HCT116 (cell line): ENCODE measurements around the gene GMEB1. TPM values are rescaled to one million over a fixed set of nuclear protein-coding genes. Genes with fewer than 3 reads are reported as not detected.

Experiments used
- ATAC-seq: fragments of 200-7000 bp; cut with Tn5 transposase; 2 replicates; pipeline ENCODE4 v1.9.1; 2020; ENCODE audit warnings: mild to moderate bottlenecking, moderate library complexity
- BruUV-seq: library from RNA; stranded (reverse); fragments of 400-500 nt; replicated peaks from 2 replicates; lab custom pipeline; 2021; lab: Mats Ljungman, UMichigan
- CTCF ChIA-PET: fragments of 300-600 bp; sonication (Branson Sonifier 250); formaldehyde crosslinking; loops from one replicate; lab custom pipeline; 2021; ENCODE audit warnings: antibody characterized with exemption; lab: Charles Lee
- POLR2A ChIA-PET: fragments of 300-600, 350-600 bp; sonication (Branson Sonifier 250); formaldehyde crosslinking; loops from one replicate; lab custom pipeline; 2021; ENCODE audit warnings: antibody characterized with exemption; lab: Charles Lee
- RAD21 ChIA-PET, 2 experiments: fragments of 300-600 bp; sonication (Branson Sonifier 250); formaldehyde crosslinking; loops; one replicate each; lab custom pipeline; 2023; ENCODE audit warnings: low total read pairs in 2 of 2; ENCODE audit not compliant: uncharacterized antibody in 2 of 2, unreplicated experiment in 2 of 2, low non-redundant PET in 1 of 2; lab: Charles Lee
- DNase-seq: peaks from one replicate; pipeline ENCODE4 v3.0.0-alpha.2; 2010; ENCODE audit warnings: low read depth, low spot score
- H2AFZ ChIP-seq: fragments of 200-600 bp; shearing (Covaris generic), sonication (generic); 2 replicates; pipeline ENCODE4 v1.6.1; 2017; ENCODE audit warnings: low read depth, mixed run types, mixed read lengths, antibody characterized with exemption, low read length; ENCODE audit not compliant: poor library complexity, severe bottlenecking
- H3K27ac ChIP-seq: 2 replicates; pipeline ENCODE4 v1.5.1; 2012; ENCODE audit warnings: low read depth, low read length
- H3K27me3 ChIP-seq: fragments of 200-600 bp; sonication (generic); 2 replicates; pipeline ENCODE4 v1.6.1; 2016; ENCODE audit warnings: mixed run types, low read length, mixed read lengths; ENCODE audit not compliant: insufficient read depth
- H3K36me3 ChIP-seq, 2 experiments: fragments of 200-500 bp in 1 of 2; fragments of 200-600 bp in 1 of 2; sonication (Bioruptor generic) in 1 of 2; sonication (generic) in 1 of 2; 2 replicates each; pipeline versions ENCODE4 v1.5.1 to v1.6.1; 2014 to 2016; ENCODE audit warnings: low read length in 2 of 2, inconsistent platforms in 1 of 2, mixed read lengths in 1 of 2, mixed run types in 1 of 2; ENCODE audit not compliant: insufficient read depth in 2 of 2, control insufficient read depth in 1 of 2
- H3K4me1 ChIP-seq, 2 experiments: fragments of 200-600 bp in 1 of 2; sonication (generic) in 1 of 2; 2 replicates each; pipeline versions ENCODE4 v1.5.1 to v1.6.1; 2012 to 2017; ENCODE audit warnings: low read length in 2 of 2, inconsistent platforms in 1 of 2, mild to moderate bottlenecking in 1 of 2, mixed read lengths in 1 of 2, mixed run types in 1 of 2, moderate library complexity in 1 of 2; ENCODE audit not compliant: insufficient read depth in 2 of 2, control insufficient read depth in 1 of 2
- H3K4me2 ChIP-seq: fragments of 200-600 bp; sonication (generic); 2 replicates; pipeline ENCODE4 v1.6.1; 2017; ENCODE audit warnings: mixed run types, low read length, mixed read lengths
- H3K4me3 ChIP-seq, 2 experiments: fragments of 200-600 bp in 1 of 2; sonication (generic) in 1 of 2; replicated peaks in 1 of 2; 2 replicates each; pipeline ENCODE4 v1.5.1; 2011 to 2016; ENCODE audit warnings: low read length in 2 of 2, control low read depth in 1 of 2, low read depth in 1 of 2, mild to moderate bottlenecking in 1 of 2, mixed read lengths in 1 of 2, mixed run types in 1 of 2
- H3K79me2 ChIP-seq: fragments of 200-600 bp; sonication (generic); 2 replicates; pipeline ENCODE4 v1.6.1; 2017; ENCODE audit warnings: mild to moderate bottlenecking, mixed run types, low read length, moderate library complexity, mixed read lengths; ENCODE audit not compliant: insufficient read depth
- H3K9ac ChIP-seq: fragments of 200-600 bp; sonication (generic); 2 replicates; pipeline ENCODE4 v1.6.1; 2016; ENCODE audit warnings: low read length, mixed read lengths
- H3K9me2 ChIP-seq: fragments of 200-600 bp; sonication (generic), shearing (Covaris generic); 2 replicates; pipeline ENCODE4 v1.6.1; 2017; ENCODE audit warnings: mixed run types, mild to moderate bottlenecking, moderate library complexity; ENCODE audit not compliant: insufficient read depth
- H3K9me3 ChIP-seq, 2 experiments: fragments of 200-500 bp in 1 of 2; fragments of 200-600 bp in 1 of 2; sonication (Bioruptor generic) in 1 of 2; sonication (generic) in 1 of 2; 2 replicates each; pipeline ENCODE4 v1.6.1; 2014 to 2017; ENCODE audit warnings: low read length in 2 of 2, mixed read lengths in 2 of 2, inconsistent platforms in 1 of 2, low read depth in 1 of 2, mild to moderate bottlenecking in 1 of 2, mixed run types in 1 of 2, moderate library complexity in 1 of 2; ENCODE audit not compliant: control insufficient read depth in 1 of 2, insufficient read depth in 1 of 2
- H4K20me1 ChIP-seq: fragments of 200-600 bp; sonication (generic), shearing (Covaris generic); 2 replicates; pipeline ENCODE4 v1.6.1; 2017; ENCODE audit warnings: mixed run types, mild to moderate bottlenecking, moderate library complexity; ENCODE audit not compliant: insufficient read depth
- ATF3 ChIP-seq: IDR thresholded peaks from 2 replicates; pipeline ENCODE4 v1.6.1; 2012
- CBX3 ChIP-seq: IDR thresholded peaks from 2 replicates; pipeline ENCODE4 v1.6.1; 2012; ENCODE audit warnings: low read depth
- CTCF ChIP-seq, 3 experiments: fragments of 200-600 bp in 1 of 3; sonication (generic) in 1 of 3; IDR thresholded peaks in 2 of 3; conservative IDR thresholded peaks in 1 of 3; 2 replicates each; pipeline ENCODE4 v1.5.1; 2012 to 2017; ENCODE audit warnings: low read depth in 2 of 3, low read length in 2 of 3, antibody characterized with exemption in 1 of 3, borderline replicate concordance in 1 of 3, control low read depth in 1 of 3, mild to moderate bottlenecking in 1 of 3, mixed read lengths in 1 of 3, mixed run types in 1 of 3, moderate library complexity in 1 of 3; ENCODE audit not compliant: insufficient read depth in 1 of 3
- EZH2 ChIP-seq: fragments of 200-600 bp; sonication (generic); IDR thresholded peaks from 2 replicates; pipeline ENCODE4 v1.6.1; 2017; ENCODE audit warnings: antibody characterized with exemption, mixed run types
- EZH2phosphoT487 ChIP-seq: fragments of 200-600 bp; IDR thresholded peaks from 2 replicates; pipeline ENCODE4 v1.6.1; 2018; ENCODE audit warnings: antibody characterized with exemption, borderline replicate concordance
- FOSL1 ChIP-seq: IDR thresholded peaks from 2 replicates; pipeline ENCODE4 v1.6.1; 2012; ENCODE audit warnings: low read depth
- JUND ChIP-seq: IDR thresholded peaks from 2 replicates; pipeline ENCODE4 v1.6.1; 2012
- MAX ChIP-seq: IDR thresholded peaks from 2 replicates; pipeline ENCODE4 v1.6.1; 2012
- POLR2A ChIP-seq: IDR thresholded peaks from 2 replicates; pipeline ENCODE4 v1.7.0; 2011; ENCODE audit warnings: borderline replicate concordance; ENCODE audit not compliant: insufficient read depth, insufficient read length; ENCODE audit errors: extremely low read depth
- RAD21 ChIP-seq: IDR thresholded peaks from 2 replicates; pipeline ENCODE4 v1.6.1; 2012; ENCODE audit warnings: low read depth, mild to moderate bottlenecking
- SIN3A ChIP-seq: IDR thresholded peaks from 2 replicates; pipeline ENCODE4 v1.6.1; 2012; ENCODE audit warnings: low read depth
- SP1 ChIP-seq: IDR thresholded peaks from 2 replicates; pipeline ENCODE4 v1.6.1; 2012; ENCODE audit warnings: low read depth
- SRF ChIP-seq: IDR thresholded peaks from 2 replicates; pipeline ENCODE4 v1.6.1; 2012; ENCODE audit warnings: low read depth
- TCF7L2 ChIP-seq: IDR thresholded peaks from 2 replicates; pipeline ENCODE4 v1.7.0; 2011; ENCODE audit warnings: borderline replicate concordance, inconsistent platforms; ENCODE audit not compliant: insufficient read depth, insufficient read length; ENCODE audit errors: extremely low read depth
- ZFX ChIP-seq: fragments of 450-650 bp; IDR thresholded peaks from 2 replicates; pipeline ENCODE4 v1.6.1; 2017
- intact Hi-C: fragments of 100-400 bp; cut with micrococcal nuclease; formaldehyde crosslinking; loops from 2 replicates; pipeline ENCODE4 v1.10.0; 2022
- total RNA-seq: library from RNA; stranded (reverse); gene quantifications from one replicate; pipeline ENCODE4 v1.2.1, GENCODE V29; 2021; ENCODE audit not compliant: unreplicated experiment

Gene GMEB1
- total RNA-seq, 1 experiment from 2014 or later: 19.8 TPM

- POLR2A ChIA-PET: interaction anchor here (1.1 to 5.5 kb wide), 4 partner anchors 20 to 88 kb away, joined by 4 to 53 read pairs (median 10); partner anchors contain the start of genes RNU11, TAF12 and YTHDF2
- DNase-seq: peak; percentile 4
- H3K36me3 ChIP-seq: no peaks in the 10 kb centered on the region
- TF ChIP-seq ATF3 (no peak), FOSL1 (no peak), EZH2 (no peak), CBX3 (no peak), ZFX (peak; percentile 66; the same call in 1 of the 2 replicates), SP1 (no peak)
- H3K9me3 ChIP-seq: no peaks in the 10 kb centered on the region
- H3K4me3 ChIP-seq: peak overlapping the region; percentile 79 to 91
- peaks cover 10 to 16% of the 10 kb centered on the region in 2 experiments for H3K4me1 ChIP-seq
- no peaks in the 10 kb centered on the region for H4K20me1 ChIP-seq
- intact Hi-C loops: loop anchor here (2.0 kb wide), 1 partner anchor 20 kb away; the partner anchor contains the start of gene RNU11
- H3K4me2 ChIP-seq: peak overlapping the region; percentile 77
- H3K79me2 ChIP-seq: peaks cover 26% of the 10 kb centered on the region
- H3K9me2 ChIP-seq: no peaks in the 10 kb centered on the region
- H3K27me3 ChIP-seq: no peaks in the 10 kb centered on the region
- H3K9ac ChIP-seq: peak overlapping the region; percentile 95
- H2AFZ ChIP-seq: no peak overlapping the region
- CTCF ChIA-PET: interaction anchor here (0.7 to 1.6 kb wide), 3 partner anchors 67 to 208 kb away, joined by 3 to 6 read pairs (median 4); partner anchors contain the start of gene YTHDF2
- BruUV-seq: TSS peak; percentile 83
- H3K27ac ChIP-seq: peak overlapping the region; percentile 100
- RAD21 ChIA-PET: interaction anchor here in 1 of 2 experiments (0.5 kb wide), 1 partner anchor 204 kb away, joined by 7 read pairs; no protein-coding TSS in a partner anchor
- peak; percentile 86 for ATAC-seq
Observed at GRCh38 chr1:28668956-28669723, 556 bp downstream of the GMEB1 start.

- Histone ChIP-seq H3K27ac (0 out of 2 replicates have a peak overlapping the region, but pooled peaks have one; percentile 5), H4K20me1 (no peaks in the 10 kb centered on the region), H3K36me3 (no peaks in the 10 kb centered on the region), H3K9ac (no peak overlapping the region), H3K4me2 (no peak overlapping the region), H3K79me2 (peaks cover 32% of the 10 kb centered on the region), H3K4me1 (peaks cover 10 to 19% of the 10 kb centered on the region in 2 experiments), H3K27me3 (no peaks in the 10 kb centered on the region), H3K4me3 (no peak overlapping the region), H3K9me3 (no peaks in the 10 kb centered on the region), H3K9me2 (no peaks in the 10 kb centered on the region), H2AFZ (no peak overlapping the region)
- no peak for ATAC-seq
- ChIA-PET CTCF (no interaction called here), POLR2A (no interaction called here), RAD21 (no interaction called here)
- intact Hi-C loops: no loop called here
- no TSS peak for BruUV-seq
- no peak for DNase-seq
- TF ChIP-seq SP1: no peak
- no peak for TF ChIP-seq RAD21
- no peak for TF ChIP-seq ZFX
- TF ChIP-seq TCF7L2: no peak
- no peak for TF ChIP-seq ATF3
- no peak for TF ChIP-seq EZH2phosphoT487
- no peak for TF ChIP-seq CBX3
- no peak for TF ChIP-seq POLR2A
- TF ChIP-seq SRF: no peak
- no peak for TF ChIP-seq CTCF (IDR thresholded peaks at IDR 0.05 in 2 of 3, conservative IDR thresholded peaks at IDR 0.05 in 1 of 3; ENCODE audit: borderline replicate concordance in 1 of 3, insufficient read depth in 1 of 3, low read depth in 2 of 3, low read length in 2 of 3)
- TF ChIP-seq SIN3A: no peak
- TF ChIP-seq JUND: no peak
- TF ChIP-seq MAX: no peak
Observed at GRCh38 chr1:28671254-28671780, 2.7 kb downstream of the GMEB1 start.
